Fibroblast of skin of right biceps (primary cell): Measurements from ENCODE around the gene HNRNPAB.
"Not testable (repeated sequence)": the region's sequence is repeated elsewhere in the genome, so short reads cannot be mapped to it uniquely, and the experiment has no call there.

Experiments used
- DNase-seq: peaks from one replicate; pipeline ENCODE4 v3.0.0-alpha.2; 2013

The HNRNPAB gene

GRCh38 chr5:178198151-178198550 lies 6.2 kb upstream of the HNRNPAB start:
- DNase-seq, result not testable (repeated sequence)

- DNase-seq, result no peak
Measured at GRCh38 chr5:178198706-178199105, 5.6 kb upstream of the HNRNPAB start.

GRCh38 chr5:178199581-178200434 lies 4.5 kb upstream of the HNRNPAB start:
- no peak for DNase-seq

GRCh38 chr5:178201221-178201926 lies 3.0 kb upstream of the HNRNPAB start:
- DNase-seq, result peak; percentile 40

GRCh38 chr5:178201927-178202235 lies 2.5 kb upstream of the HNRNPAB start:
- DNase-seq, result peak; percentile 26

GRCh38 chr5:178202541-178202940 lies 1.8 kb upstream of the HNRNPAB start:
- DNase-seq, result no peak

- no peak for DNase-seq
Measured at GRCh38 chr5:178203670-178204181, 607 bp upstream of the HNRNPAB start.

GRCh38 chr5:178204935-178205748 lies 809 bp downstream of the HNRNPAB start:
- DNase-seq, result peak; percentile 78

- no peak for DNase-seq
Measured at GRCh38 chr5:178205749-178206047, 1.4 kb downstream of the HNRNPAB start.

- DNase-seq, result no peak
Measured at GRCh38 chr5:178206166-178207101, 2.1 kb downstream of the HNRNPAB start.

- DNase-seq, result peak; percentile 62
Measured at GRCh38 chr5:178207183-178207916, 3.0 kb downstream of the HNRNPAB start.

- DNase-seq, result no peak
Measured at GRCh38 chr5:178207917-178208280, 3.6 kb downstream of the HNRNPAB start.

GRCh38 chr5:178208540-178209227 lies 4.4 kb downstream of the HNRNPAB start:
- DNase-seq, result no peak

GRCh38 chr5:178209334-178210072 lies 5.2 kb downstream of the HNRNPAB start:
- DNase-seq, result no peak

GRCh38 chr5:178210073-178210535 lies 5.8 kb downstream of the HNRNPAB start:
- DNase-seq, result no peak

GRCh38 chr5:178210686-178211085 lies 6.4 kb downstream of the HNRNPAB start:
- DNase-seq, result no peak

- DNase-seq, result no peak
Measured at GRCh38 chr5:178211095-178212048, 7.0 kb downstream of the HNRNPAB start.

- DNase-seq, result no peak
Measured at GRCh38 chr5:178212241-178213002, 8.1 kb downstream of the HNRNPAB start.
